Choroid plexus epithelial cell (primary cell): ENCODE data around the gene EPHA4.

Experiments used
- DNase-seq: peaks from one replicate; pipeline ENCODE4 v3.0.0-alpha.2; 2010; ENCODE audit warnings: low read depth
- H3K4me3 ChIP-seq: 2 replicates; pipeline ENCODE4 v1.5.1; 2011; ENCODE audit warnings: low read depth, mild to moderate bottlenecking, control low read depth, low read length, moderate library complexity
- TF ChIP-seq, protein P1 (sequence below): conservative IDR thresholded peaks from 2 replicates; pipeline ENCODE4 v1.5.1; 2011; ENCODE audit warnings: low read depth, mild to moderate bottlenecking, control low read depth, inconsistent platforms, low read length, moderate library complexity

EPHA4 gene

DNA sequence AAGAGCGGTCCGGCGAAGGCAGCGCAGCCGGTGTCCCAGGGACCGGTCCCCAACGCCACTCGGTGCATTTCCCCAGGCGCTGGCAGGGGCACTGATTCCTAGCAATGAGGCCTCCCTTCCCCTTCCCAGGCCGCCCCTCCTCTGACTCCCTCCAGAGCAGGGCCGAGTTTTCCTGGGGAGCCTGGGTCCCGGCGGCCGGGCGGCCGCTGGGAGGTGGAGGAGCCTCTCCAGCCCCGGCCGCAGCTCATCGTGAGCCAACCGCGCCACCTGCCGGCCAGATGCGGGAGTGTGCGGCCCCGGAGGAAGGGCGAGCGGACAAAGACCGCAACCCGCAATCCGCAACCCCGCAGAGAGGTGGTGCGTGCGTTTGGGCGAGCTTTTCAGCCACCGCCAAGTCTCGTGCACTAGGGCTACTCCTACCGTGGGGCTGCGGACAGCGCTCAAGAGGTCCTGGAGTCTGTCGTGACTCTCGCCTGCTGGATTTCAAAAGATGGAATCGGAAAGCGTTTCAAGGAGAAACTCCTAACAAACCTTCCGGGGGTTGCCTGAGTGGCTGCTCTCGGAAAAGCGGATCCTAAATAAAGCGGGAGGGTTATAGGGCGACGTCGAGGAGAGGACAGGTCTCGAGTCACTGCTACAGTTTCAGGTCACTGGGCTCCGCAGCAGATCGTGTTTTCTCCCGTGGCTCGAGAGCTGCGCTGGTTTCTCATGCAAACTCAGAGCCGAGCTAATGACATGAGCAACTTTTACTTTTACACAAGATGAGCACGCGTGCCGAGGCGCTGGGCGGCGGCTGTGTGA is 1.5 kb upstream of the EPHA4 start:
- TF ChIP-seq, protein P1, sequence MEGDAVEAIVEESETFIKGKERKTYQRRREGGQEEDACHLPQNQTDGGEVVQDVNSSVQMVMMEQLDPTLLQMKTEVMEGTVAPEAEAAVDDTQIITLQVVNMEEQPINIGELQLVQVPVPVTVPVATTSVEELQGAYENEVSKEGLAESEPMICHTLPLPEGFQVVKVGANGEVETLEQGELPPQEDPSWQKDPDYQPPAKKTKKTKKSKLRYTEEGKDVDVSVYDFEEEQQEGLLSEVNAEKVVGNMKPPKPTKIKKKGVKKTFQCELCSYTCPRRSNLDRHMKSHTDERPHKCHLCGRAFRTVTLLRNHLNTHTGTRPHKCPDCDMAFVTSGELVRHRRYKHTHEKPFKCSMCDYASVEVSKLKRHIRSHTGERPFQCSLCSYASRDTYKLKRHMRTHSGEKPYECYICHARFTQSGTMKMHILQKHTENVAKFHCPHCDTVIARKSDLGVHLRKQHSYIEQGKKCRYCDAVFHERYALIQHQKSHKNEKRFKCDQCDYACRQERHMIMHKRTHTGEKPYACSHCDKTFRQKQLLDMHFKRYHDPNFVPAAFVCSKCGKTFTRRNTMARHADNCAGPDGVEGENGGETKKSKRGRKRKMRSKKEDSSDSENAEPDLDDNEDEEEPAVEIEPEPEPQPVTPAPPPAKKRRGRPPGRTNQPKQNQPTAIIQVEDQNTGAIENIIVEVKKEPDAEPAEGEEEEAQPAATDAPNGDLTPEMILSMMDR, result peak; percentile 82
- H3K4me3 ChIP-seq, result peak overlapping the region; percentile 65
- DNase-seq, result peak; percentile 71

DNA sequence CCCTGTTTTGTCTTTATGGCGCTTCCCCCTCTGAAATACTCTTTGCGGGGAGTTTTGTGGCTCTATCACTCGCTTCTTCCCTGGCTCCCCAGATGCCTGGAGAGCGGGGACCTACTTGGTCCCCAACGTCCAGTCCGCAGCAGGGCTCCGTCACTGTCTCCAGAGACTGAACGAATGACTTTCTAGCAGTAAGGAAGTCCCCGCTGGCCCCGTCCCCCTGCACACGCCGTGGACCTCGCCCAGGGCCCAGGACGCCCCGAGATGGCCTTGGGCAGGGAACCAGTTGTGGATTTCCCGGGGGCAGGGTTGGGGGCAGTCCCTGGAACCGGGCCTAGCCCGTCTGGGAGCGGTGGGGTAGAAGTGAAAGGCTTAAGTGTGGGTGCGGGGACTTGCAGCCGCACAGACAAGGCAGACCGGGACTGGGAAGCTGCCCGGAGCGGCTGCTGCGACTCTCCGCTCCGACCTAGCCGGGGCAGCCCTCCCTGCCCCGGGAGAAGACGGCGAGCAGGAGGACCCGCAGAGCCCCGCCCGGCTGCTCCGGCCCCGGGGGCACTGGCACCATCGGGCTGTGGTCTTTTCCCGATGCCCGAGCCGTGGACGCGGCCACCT is 821 bp upstream of the EPHA4 start:
- TF ChIP-seq, protein P1, result no peak
- peak overlapping the region; percentile 65 for H3K4me3 ChIP-seq
- DNase-seq, result peak; percentile 46

DNA sequence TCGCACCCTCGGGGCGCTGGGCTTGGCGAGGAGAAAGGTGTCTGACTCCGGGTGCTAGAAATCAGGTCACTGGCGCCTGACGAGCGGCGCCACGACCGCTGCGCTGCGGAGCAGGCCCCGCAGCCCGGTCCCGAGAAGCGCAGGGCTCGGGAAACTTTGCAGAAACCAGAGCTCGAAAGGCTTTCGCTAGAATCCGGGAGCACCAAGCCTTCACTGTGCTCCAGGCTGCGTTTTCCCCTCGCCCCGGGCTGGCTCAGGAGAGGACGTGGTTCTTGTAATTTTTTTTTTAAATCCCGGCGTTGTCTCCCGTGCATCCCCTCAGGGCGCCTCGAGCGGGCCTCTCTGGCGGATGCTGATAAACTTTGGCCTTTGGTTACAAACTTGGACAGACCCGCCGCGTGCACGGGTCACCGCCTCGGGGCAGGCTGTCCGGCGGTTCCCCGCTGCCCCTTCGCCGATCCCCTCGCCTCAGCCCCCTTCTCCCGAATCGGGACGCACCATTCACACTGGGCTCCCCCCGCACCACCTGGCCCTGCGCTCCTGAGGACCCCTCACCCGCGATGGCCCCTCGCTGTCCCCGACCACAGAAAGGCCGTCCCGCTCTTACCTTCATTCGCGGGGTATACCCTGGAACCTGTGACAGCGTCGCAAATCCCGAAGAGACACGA is 419 bp downstream of the EPHA4 start:
- peak overlapping the region; percentile 62 for H3K4me3 ChIP-seq
- TF ChIP-seq, protein P1, result no peak
- DNase-seq, result peak; percentile 45

DNA sequence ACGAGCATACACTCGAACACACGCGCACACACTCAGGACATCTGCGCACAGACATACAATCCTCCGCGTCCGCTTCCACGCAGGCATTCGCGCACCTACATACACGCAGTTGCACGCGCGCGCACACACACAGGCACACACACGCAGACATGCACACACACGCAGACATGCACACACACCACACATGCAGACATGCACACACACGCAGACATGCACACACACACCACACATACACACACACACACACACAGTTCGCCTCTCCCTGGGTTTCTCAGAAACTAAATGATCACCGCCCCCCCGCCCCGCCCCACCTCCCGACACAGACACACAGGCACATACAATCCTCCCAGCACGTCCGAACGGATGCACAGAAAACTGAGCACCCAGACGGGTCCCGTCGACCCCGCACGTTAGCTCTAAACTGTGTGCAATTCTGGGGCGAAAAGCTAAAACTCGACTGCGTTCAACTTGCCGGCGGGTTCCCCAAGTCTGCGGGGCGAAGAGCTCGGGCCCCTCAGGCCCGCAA is 1.0 kb downstream of the EPHA4 start:
- DNase-seq, result peak; percentile 12
- H3K4me3 ChIP-seq, result peak overlapping the region; percentile 62
- TF ChIP-seq, protein P1, result no peak

DNA sequence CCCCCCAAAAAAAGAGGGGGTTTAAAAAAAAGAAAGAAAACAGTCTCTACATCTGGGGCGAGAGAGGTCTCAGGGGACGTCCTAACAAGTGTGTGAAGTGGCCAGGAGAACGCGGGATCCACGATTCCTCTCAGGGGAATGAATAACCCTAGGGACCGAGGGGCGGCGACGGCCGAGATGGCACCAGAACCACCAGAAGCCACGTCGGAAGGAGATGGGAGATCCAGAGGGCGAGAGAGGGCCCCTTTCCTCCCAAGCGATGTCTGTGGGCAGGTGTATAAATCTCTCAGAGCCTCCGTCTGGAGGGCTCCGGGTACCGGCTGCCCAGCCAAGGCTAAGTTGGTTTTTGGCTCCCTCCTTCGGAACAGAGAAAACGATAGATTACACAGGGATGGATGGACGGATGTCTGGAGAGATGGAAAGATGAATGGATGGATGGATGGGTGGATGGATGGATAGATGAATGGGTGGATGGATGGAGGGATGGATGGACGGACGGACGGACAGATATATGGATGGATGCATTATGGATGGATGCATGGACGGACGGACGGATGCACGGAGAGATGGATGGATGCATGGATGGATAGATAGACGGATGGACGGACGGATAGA is 1.7 kb downstream of the EPHA4 start:
- TF ChIP-seq, protein P1, result peak; percentile 23
- peak; percentile 17 for DNase-seq

DNA sequence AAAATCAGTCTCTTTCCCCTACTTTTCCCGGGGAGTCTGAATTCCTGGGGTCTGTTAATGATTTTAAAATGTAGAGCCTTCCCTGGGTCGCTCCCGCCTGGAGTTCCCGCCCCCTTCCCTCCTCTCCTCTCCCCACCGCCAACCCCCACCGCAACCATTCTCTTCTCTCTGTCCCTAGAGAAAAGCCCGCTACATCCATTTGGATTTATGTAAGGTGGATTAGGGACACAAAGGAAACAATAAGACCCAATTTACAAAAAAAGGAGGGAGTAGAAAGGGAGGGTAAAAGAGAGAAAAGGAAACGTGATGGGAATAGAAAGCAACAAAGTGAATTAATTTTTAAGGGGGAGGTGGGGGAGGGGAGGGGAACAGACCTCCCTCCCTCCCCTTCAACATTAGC is 2.2 kb downstream of the EPHA4 start:
- no peak for DNase-seq
- H3K4me3 ChIP-seq, result no peak overlapping the region
- TF ChIP-seq, protein P1, result no peak

More for the DNA sequence above, 1.7 kb downstream of the EPHA4 start:
- H3K4me3 ChIP-seq, result no peak overlapping the region
